SHP77 treated with DMSO at 0.1 percent for 48 hours (cell line): ENCODE measurements around the gene GSE1.

Source experiments
- DNase-seq: peaks from one replicate; lab custom pipeline; 2025; lab: John Stamatoyannopoulos, UW

Gene GSE1

GRCh38 chr16:85677383-85677967, 64.4 kb downstream of the GSE1 start:
- DNase-seq, result no peak

- DNase-seq, result no peak
Observed at GRCh38 chr16:85678016-85678415, 64.9 kb downstream of the GSE1 start.

GRCh38 chr16:85678821-85679220, 65.7 kb downstream of the GSE1 start:
- DNase-seq, result no peak

GRCh38 chr16:85679870-85680269, 66.7 kb downstream of the GSE1 start:
- no peak for DNase-seq

GRCh38 chr16:85680352-85680944, 67.3 kb downstream of the GSE1 start:
- DNase-seq, result no peak

- peak; percentile 72 for DNase-seq
Observed at GRCh38 chr16:85681255-85681654, 68.1 kb downstream of the GSE1 start.

GRCh38 chr16:85682516-85682915, 69.4 kb downstream of the GSE1 start:
- no peak for DNase-seq

GRCh38 chr16:85683363-85683762, 70.2 kb downstream of the GSE1 start:
- DNase-seq, result no peak

- no peak for DNase-seq
Observed at GRCh38 chr16:85685251-85685650, 72.1 kb downstream of the GSE1 start.

- no peak for DNase-seq
Observed at GRCh38 chr16:85686912-85687591, 73.9 kb downstream of the GSE1 start.

GRCh38 chr16:85687651-85688471, 74.7 kb downstream of the GSE1 start:
- DNase-seq, result no peak

GRCh38 chr16:85688586-85689284, 75.6 kb downstream of the GSE1 start, which contains the start of gene GINS2:
Gene GINS2 (minus strand): TSS chr16:85688954. CDS start chr16:85688898, 56 bp downstream.
- peak; percentile 90 for DNase-seq

GRCh38 chr16:85689285-85689949, 76.3 kb downstream of the GSE1 start:
- no peak for DNase-seq

- no peak for DNase-seq
Observed at GRCh38 chr16:85689950-85690320, 76.8 kb downstream of the GSE1 start.

- peak; percentile 93 for DNase-seq
Observed at GRCh38 chr16:85690469-85691064, 77.4 kb downstream of the GSE1 start.

GRCh38 chr16:85695196-85696128, 82.3 kb downstream of the GSE1 start:
- DNase-seq, result no peak

GRCh38 chr16:85696781-85697180, 83.7 kb downstream of the GSE1 start:
- DNase-seq, result no peak

GRCh38 chr16:85697431-85697830, 84.3 kb downstream of the GSE1 start:
- DNase-seq, result peak; percentile 91

- no peak for DNase-seq
Observed at GRCh38 chr16:85698459-85698891, 85.4 kb downstream of the GSE1 start.
